A549 treated with AZD2906 at 1 μM for 4 hours (cell line): Measurements from ENCODE around the gene POU2AF2. TPM values are rescaled to one million over a fixed set of nuclear protein-coding genes. Genes with fewer than 3 reads are reported as not detected.

ENCODE experiments used
- total RNA-seq: library from RNA; stranded (reverse); fragments of 200-300 nt; extraction: Qiagen RNA extraction; gene quantifications from 5 replicates; pipeline ENCODE4 v1.2.3, GENCODE V29; 2022

Gene POU2AF2
- total RNA-seq, result not detected in 5 replicates

GRCh38 chr11:111245425-111245824, at the start of gene POU2AF2:
POU2AF2 (plus strand) TSS chr11:111245725; CDS start chr11:111245854, 129 bp downstream.

GRCh38 chr11:111298413-111299100, 53.0 kb downstream of the POU2AF2 start, which contains the start of gene POU2AF3:
POU2AF3 (plus strand) TSS chr11:111298546; CDS start chr11:111298582, 36 bp downstream.

Other genes starting within 250 kb of the POU2AF2 start
- gene POU2AF3, start 52.8 kb downstream of the POU2AF2 start, total RNA-seq, result 1.0 to 1.8 TPM (median 1.4 TPM) in 5 replicates
- gene POU2AF1, start 133.6 kb downstream of the POU2AF2 start, total RNA-seq, result 0.17 TPM in 1 of 5 replicates, not detected in the others